ENCODE measurements around the gene CENPVL1. TPM values are rescaled to one million over a fixed set of nuclear protein-coding genes. Genes with fewer than 3 reads are reported as not detected.

CENPVL1 gene
- total and polyA plus RNA-seq, 2 experiments from 2014 or later: 2.9 to 5.2 TPM

GRCh38 chrX:51747671-51748070 is 37.4 kb downstream of the CENPVL1 start:
- H3K27ac ChIP-seq (ENCODE audit: low read depth): no peak overlapping the region
- 0 out of 2 replicates have a peak, but pooled peaks cover 5% of the 10 kb centered on the region for H4K20me1 ChIP-seq (replicated peaks; ENCODE audit: insufficient read depth)
- H2AFZ ChIP-seq: no peak overlapping the region
- peaks cover 7% of the 10 kb centered on the region; the same call in 1 of the 2 replicates for H3K4me1 ChIP-seq (ENCODE audit: insufficient read depth)
- H3K36me3 ChIP-seq (ENCODE audit: insufficient read depth): no peaks in the 10 kb centered on the region; the same call in 1 of the 2 replicates
- peaks cover 26% of the 10 kb centered on the region for H3K79me2 ChIP-seq (replicated peaks; ENCODE audit: insufficient read depth)
- no peak overlapping the region for H3K4me2 ChIP-seq
- H3K9me3 Mint-ChIP-seq: no peaks in the 10 kb centered on the region; the same call in 2 of the 3 replicates
- H3K9me2 ChIP-seq (ENCODE audit: insufficient read depth): no peaks in the 10 kb centered on the region
- no peak overlapping the region for H3K4me3 Mint-ChIP-seq
- H3F3A ChIP-seq (replicated peaks; ENCODE audit: low read depth): no peaks in the 10 kb centered on the region
- no peaks in the 10 kb centered on the region for H3K27me3 Mint-ChIP-seq (ENCODE audit: insufficient read depth, low read depth, poor library complexity)
- no peak overlapping the region for H3K27ac Mint-ChIP-seq
- no peak overlapping the region for H3K4me3 ChIP-seq
- peaks cover 9% of the 10 kb centered on the region for H3K4me1 Mint-ChIP-seq
- TF ChIP-seq STAT1 (IDR thresholded peaks at IDR 0.05; ENCODE audit: unreplicated experiment): no peak
- TF ChIP-seq ETS1 (IDR thresholded peaks at IDR 0.05): no peak
- no peak for TF ChIP-seq ZNF114 (CRISPR knock-in tag; IDR thresholded peaks at IDR 0.05)
- no peak for DNase-seq (ENCODE audit: low spot score)
- ATAC-seq: no peak
- no peaks in the 10 kb centered on the region for H3K27me3 ChIP-seq (ENCODE audit: insufficient read depth)
- peaks cover 26% of the 10 kb centered on the region for H3K36me3 Mint-ChIP-seq (ENCODE audit: low read depth)

- Histone ChIP-seq H3K27me3 (ENCODE audit: insufficient read depth) (no peaks in the 10 kb centered on the region), H2AFZ (no peak overlapping the region), H3F3A (replicated peaks; ENCODE audit: low read depth) (no peaks in the 10 kb centered on the region), H4K20me1 (replicated peaks; ENCODE audit: insufficient read depth) (no peaks in the 10 kb centered on the region), H3K79me2 (replicated peaks; ENCODE audit: insufficient read depth) (no peaks in the 10 kb centered on the region), H3K36me3 (ENCODE audit: insufficient read depth) (no peaks in the 10 kb centered on the region), H3K27ac (ENCODE audit: low read depth) (no peak overlapping the region), H3K4me2 (no peak overlapping the region), H3K4me1 (ENCODE audit: insufficient read depth) (no peaks in the 10 kb centered on the region), H3K9me2 (ENCODE audit: insufficient read depth) (no peaks in the 10 kb centered on the region), H3K4me3 (no peak overlapping the region)
- H3K27me3 Mint-ChIP-seq (ENCODE audit: insufficient read depth, low read depth, poor library complexity): no peaks in the 10 kb centered on the region
- TF ChIP-seq CREB1 (CRISPR knock-in tag; IDR thresholded peaks at IDR 0.05; ENCODE audit: low read depth) (no peak), ZNF331 (CRISPR knock-in tag; IDR thresholded peaks at IDR 0.05; ENCODE audit: low read depth) (no peak), STAT1 (IDR thresholded peaks at IDR 0.05; ENCODE audit: unreplicated experiment) (no peak), ZNF114 (CRISPR knock-in tag; IDR thresholded peaks at IDR 0.05) (no peak), CTCF (conservative IDR thresholded peaks at IDR 0.05; ENCODE audit: low read depth in 2 of 2) (no peak)
- no peaks in the 10 kb centered on the region for H3K36me3 Mint-ChIP-seq (ENCODE audit: low read depth)
- no peak overlapping the region for H3K27ac Mint-ChIP-seq
- ATAC-seq (no peak; the same call in 2 of the 3 replicates), DNase-seq (ENCODE audit: low spot score) (peak; percentile 67)
- H3K4me1 Mint-ChIP-seq: no peaks in the 10 kb centered on the region
- H3K4me3 Mint-ChIP-seq: no peak overlapping the region
- no peaks in the 10 kb centered on the region for H3K9me3 Mint-ChIP-seq
Observed at GRCh38 chrX:51759055-51759839, 48.9 kb downstream of the CENPVL1 start.

Measured in GM23338 (cell line).